ENCODE data around the gene KIF5C.

KIF5C gene

DNA sequence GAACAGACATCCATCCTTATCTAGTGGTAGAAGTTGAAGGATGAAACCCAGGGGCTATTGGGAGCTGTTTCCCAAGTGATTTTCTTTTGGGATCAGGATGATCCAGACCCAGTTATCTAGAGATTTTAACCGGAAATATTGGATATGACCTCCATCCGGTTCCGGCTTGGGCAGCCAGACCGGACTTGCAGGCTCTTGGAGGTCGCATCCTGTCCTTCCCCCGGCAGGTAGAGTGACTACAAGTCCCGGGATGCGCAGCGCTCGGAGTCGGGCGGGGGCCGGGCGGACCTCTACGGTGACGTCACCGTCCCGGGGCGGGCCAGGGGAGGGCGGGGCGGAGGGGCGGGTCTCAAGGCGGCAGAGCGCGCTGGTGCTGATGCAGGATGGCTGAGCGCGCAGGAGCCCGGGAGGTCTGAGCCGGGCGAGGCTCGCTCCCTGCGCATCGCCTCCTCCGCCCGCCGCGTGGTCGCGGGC lies at the start of gene KIF5C:
KIF5C (plus strand) TSS at position 360 of the 474 bp plus-strand sequence. CDS start 391 bp downstream, outside the sequence.
- TF ChIP-seq CSDC2 (CRISPR knock-in tag; IDR thresholded peaks at IDR 0.05) (no peak), TOX (CRISPR knock-in tag; IDR thresholded peaks at IDR 0.05; ENCODE audit: borderline replicate concordance) (no peak), ISL1 (CRISPR knock-in tag; IDR thresholded peaks at IDR 0.05) (0 out of 2 replicates have a peak, but pooled peaks have one; percentile 15), ZFP30 (CRISPR knock-in tag; IDR thresholded peaks at IDR 0.05) (0 out of 2 replicates have a peak, but pooled peaks have one; percentile 17), ZNF70 (CRISPR knock-in tag; IDR thresholded peaks at IDR 0.05) (0 out of 2 replicates have a peak, but pooled peaks have one; percentile 36), ZNF8 (CRISPR knock-in tag; IDR thresholded peaks at IDR 0.05) (peak; percentile 59), ZFP3 (CRISPR knock-in tag; IDR thresholded peaks at IDR 0.05) (no peak), ZNF565 (CRISPR knock-in tag; conservative IDR thresholded peaks at IDR 0.05; ENCODE audit: low read depth) (peak; percentile 55; the same call in 1 of the 2 replicates), SNAI2 (CRISPR knock-in tag; IDR thresholded peaks at IDR 0.05) (peak; percentile 42; the same call in 1 of the 2 replicates), OSR1 (CRISPR knock-in tag; IDR thresholded peaks at IDR 0.05) (no peak), GLIS3 (CRISPR knock-in tag; IDR thresholded peaks at IDR 0.05) (no peak), ZC3H10 (CRISPR knock-in tag; IDR thresholded peaks at IDR 0.05) (no peak)
- TF ChIP-seq, protein P1, sequence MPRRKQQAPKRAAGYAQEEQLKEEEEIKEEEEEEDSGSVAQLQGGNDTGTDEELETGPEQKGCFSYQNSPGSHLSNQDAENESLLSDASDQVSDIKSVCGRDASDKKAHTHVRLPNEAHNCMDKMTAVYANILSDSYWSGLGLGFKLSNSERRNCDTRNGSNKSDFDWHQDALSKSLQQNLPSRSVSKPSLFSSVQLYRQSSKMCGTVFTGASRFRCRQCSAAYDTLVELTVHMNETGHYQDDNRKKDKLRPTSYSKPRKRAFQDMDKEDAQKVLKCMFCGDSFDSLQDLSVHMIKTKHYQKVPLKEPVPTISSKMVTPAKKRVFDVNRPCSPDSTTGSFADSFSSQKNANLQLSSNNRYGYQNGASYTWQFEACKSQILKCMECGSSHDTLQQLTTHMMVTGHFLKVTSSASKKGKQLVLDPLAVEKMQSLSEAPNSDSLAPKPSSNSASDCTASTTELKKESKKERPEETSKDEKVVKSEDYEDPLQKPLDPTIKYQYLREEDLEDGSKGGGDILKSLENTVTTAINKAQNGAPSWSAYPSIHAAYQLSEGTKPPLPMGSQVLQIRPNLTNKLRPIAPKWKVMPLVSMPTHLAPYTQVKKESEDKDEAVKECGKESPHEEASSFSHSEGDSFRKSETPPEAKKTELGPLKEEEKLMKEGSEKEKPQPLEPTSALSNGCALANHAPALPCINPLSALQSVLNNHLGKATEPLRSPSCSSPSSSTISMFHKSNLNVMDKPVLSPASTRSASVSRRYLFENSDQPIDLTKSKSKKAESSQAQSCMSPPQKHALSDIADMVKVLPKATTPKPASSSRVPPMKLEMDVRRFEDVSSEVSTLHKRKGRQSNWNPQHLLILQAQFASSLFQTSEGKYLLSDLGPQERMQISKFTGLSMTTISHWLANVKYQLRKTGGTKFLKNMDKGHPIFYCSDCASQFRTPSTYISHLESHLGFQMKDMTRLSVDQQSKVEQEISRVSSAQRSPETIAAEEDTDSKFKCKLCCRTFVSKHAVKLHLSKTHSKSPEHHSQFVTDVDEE (CRISPR knock-in tag; IDR thresholded peaks at IDR 0.05) = peak; percentile 81
- TF ChIP-seq, protein P2, sequence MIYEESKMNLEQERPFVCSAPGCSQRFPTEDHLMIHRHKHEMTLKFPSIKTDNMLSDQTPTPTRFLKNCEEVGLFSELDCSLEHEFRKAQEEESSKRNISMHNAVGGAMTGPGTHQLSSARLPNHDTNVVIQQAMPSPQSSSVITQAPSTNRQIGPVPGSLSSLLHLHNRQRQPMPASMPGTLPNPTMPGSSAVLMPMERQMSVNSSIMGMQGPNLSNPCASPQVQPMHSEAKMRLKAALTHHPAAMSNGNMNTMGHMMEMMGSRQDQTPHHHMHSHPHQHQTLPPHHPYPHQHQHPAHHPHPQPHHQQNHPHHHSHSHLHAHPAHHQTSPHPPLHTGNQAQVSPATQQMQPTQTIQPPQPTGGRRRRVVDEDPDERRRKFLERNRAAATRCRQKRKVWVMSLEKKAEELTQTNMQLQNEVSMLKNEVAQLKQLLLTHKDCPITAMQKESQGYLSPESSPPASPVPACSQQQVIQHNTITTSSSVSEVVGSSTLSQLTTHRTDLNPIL (CRISPR knock-in tag; IDR thresholded peaks at IDR 0.05; ENCODE audit: low read depth) = no peak

DNA sequence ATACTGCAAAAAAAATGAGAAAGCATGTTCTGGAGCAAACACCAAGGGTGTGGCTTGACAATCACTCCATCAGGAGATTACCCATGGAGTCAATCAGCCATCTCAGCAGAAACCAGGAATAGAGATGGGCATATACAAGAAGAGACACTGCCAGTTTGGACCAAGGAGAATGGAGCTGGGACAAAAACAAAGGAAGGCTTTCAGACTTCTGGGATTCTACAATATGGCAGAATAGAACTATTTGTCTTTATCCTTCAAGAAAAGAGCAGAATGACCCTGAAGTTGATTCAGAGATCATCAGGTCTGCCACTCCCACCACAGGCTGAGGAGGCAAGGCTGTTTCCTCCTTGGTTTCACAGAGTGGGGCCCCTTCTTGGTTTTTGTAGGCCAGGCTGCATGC lies 48.2 kb upstream of the KIF5C start:
- ATAC-seq = no peak
- TF ChIP-seq, protein P2 (CRISPR knock-in tag; IDR thresholded peaks at IDR 0.05; ENCODE audit: low read depth) = no peak
- no peak for TF ChIP-seq ESRRG (CRISPR knock-in tag; IDR thresholded peaks at IDR 0.05)
- TF ChIP-seq ZNF70 (CRISPR knock-in tag; IDR thresholded peaks at IDR 0.05) = no peak
- no peak for TF ChIP-seq BACH2 (CRISPR knock-in tag; IDR thresholded peaks at IDR 0.05; ENCODE audit: borderline replicate concordance)
- no peak for TF ChIP-seq CSDC2 (CRISPR knock-in tag; IDR thresholded peaks at IDR 0.05)
- no peak for TF ChIP-seq RARB (CRISPR knock-in tag; IDR thresholded peaks at IDR 0.05)
- TF ChIP-seq ISL1 (CRISPR knock-in tag; IDR thresholded peaks at IDR 0.05) = no peak
- TF ChIP-seq, protein P3, sequence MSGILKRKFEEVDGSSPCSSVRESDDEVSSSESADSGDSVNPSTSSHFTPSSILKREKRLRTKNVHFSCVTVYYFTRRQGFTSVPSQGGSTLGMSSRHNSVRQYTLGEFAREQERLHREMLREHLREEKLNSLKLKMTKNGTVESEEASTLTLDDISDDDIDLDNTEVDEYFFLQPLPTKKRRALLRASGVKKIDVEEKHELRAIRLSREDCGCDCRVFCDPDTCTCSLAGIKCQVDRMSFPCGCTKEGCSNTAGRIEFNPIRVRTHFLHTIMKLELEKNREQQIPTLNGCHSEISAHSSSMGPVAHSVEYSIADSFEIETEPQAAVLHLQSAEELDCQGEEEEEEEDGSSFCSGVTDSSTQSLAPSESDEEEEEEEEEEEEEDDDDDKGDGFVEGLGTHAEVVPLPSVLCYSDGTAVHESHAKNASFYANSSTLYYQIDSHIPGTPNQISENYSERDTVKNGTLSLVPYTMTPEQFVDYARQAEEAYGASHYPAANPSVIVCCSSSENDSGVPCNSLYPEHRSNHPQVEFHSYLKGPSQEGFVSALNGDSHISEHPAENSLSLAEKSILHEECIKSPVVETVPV (CRISPR knock-in tag; IDR thresholded peaks at IDR 0.05) = no peak
- TF ChIP-seq, protein P4, sequence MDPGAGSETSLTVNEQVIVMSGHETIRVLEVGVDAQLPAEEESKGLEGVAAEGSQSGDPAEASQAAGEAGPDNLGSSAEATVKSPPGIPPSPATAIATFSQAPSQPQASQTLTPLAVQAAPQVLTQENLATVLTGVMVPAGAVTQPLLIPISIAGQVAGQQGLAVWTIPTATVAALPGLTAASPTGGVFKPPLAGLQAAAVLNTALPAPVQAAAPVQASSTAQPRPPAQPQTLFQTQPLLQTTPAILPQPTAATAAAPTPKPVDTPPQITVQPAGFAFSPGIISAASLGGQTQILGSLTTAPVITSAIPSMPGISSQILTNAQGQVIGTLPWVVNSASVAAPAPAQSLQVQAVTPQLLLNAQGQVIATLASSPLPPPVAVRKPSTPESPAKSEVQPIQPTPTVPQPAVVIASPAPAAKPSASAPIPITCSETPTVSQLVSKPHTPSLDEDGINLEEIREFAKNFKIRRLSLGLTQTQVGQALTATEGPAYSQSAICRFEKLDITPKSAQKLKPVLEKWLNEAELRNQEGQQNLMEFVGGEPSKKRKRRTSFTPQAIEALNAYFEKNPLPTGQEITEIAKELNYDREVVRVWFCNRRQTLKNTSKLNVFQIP (CRISPR knock-in tag; IDR thresholded peaks at IDR 0.05; ENCODE audit: borderline replicate concordance, low read depth) = no peak
- TF ChIP-seq ZNF565 (CRISPR knock-in tag; conservative IDR thresholded peaks at IDR 0.05; ENCODE audit: low read depth) = no peak
- no peak for TF ChIP-seq ZFP3 (CRISPR knock-in tag; IDR thresholded peaks at IDR 0.05)
- no peak for TF ChIP-seq ZFP30 (CRISPR knock-in tag; IDR thresholded peaks at IDR 0.05)
- TF ChIP-seq, protein P5, sequence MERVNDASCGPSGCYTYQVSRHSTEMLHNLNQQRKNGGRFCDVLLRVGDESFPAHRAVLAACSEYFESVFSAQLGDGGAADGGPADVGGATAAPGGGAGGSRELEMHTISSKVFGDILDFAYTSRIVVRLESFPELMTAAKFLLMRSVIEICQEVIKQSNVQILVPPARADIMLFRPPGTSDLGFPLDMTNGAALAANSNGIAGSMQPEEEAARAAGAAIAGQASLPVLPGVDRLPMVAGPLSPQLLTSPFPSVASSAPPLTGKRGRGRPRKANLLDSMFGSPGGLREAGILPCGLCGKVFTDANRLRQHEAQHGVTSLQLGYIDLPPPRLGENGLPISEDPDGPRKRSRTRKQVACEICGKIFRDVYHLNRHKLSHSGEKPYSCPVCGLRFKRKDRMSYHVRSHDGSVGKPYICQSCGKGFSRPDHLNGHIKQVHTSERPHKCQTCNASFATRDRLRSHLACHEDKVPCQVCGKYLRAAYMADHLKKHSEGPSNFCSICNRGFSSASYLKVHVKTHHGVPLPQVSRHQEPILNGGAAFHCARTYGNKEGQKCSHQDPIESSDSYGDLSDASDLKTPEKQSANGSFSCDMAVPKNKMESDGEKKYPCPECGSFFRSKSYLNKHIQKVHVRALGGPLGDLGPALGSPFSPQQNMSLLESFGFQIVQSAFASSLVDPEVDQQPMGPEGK (CRISPR knock-in tag; IDR thresholded peaks at IDR 0.05; ENCODE audit: borderline replicate concordance) = no peak
- no peak for TF ChIP-seq TOX (CRISPR knock-in tag; IDR thresholded peaks at IDR 0.05; ENCODE audit: borderline replicate concordance)
- no peak for TF ChIP-seq ZNF8 (CRISPR knock-in tag; IDR thresholded peaks at IDR 0.05)
- no peak for TF ChIP-seq ARNTL (CRISPR knock-in tag; IDR thresholded peaks at IDR 0.05; ENCODE audit: borderline replicate concordance, low read depth)
- no peak for TF ChIP-seq PPARA (CRISPR knock-in tag; IDR thresholded peaks at IDR 0.05; ENCODE audit: borderline replicate concordance)
- no peak for TF ChIP-seq SNAI2 (CRISPR knock-in tag; IDR thresholded peaks at IDR 0.05)

More for the DNA sequence above, at the start of gene KIF5C:
- ATAC-seq = peak; percentile 93

Data from SK-N-SH treated with all-trans-retinoic acid at 6 μM for 48 hours (cell line).